Neural cell (in vitro differentiated cells): ENCODE data around the gene DAGLB.

ENCODE experiments used
- CTCF ChIP-seq: fragments of 450-650 bp; IDR thresholded peaks from 2 replicates; pipeline ENCODE4 v1.5.1; 2014; ENCODE audit warnings: antibody characterized with exemption, mild to moderate bottlenecking, moderate library complexity; ENCODE audit not compliant: poor library complexity, severe bottlenecking
- EP300 ChIP-seq: fragments of 450-650 bp; conservative IDR thresholded peaks from 2 replicates; pipeline ENCODE4 v1.6.1; 2014; ENCODE audit warnings: antibody characterized with exemption, mild to moderate bottlenecking, moderate library complexity; ENCODE audit not compliant: poor library complexity, severe bottlenecking
- REST ChIP-seq: IDR thresholded peaks from 2 replicates; pipeline ENCODE4 v1.6.1; 2012; ENCODE audit warnings: borderline replicate concordance
- TAF1 ChIP-seq: IDR thresholded peaks from 2 replicates; pipeline ENCODE4 v1.6.1; 2012; ENCODE audit warnings: low read depth

DNA sequence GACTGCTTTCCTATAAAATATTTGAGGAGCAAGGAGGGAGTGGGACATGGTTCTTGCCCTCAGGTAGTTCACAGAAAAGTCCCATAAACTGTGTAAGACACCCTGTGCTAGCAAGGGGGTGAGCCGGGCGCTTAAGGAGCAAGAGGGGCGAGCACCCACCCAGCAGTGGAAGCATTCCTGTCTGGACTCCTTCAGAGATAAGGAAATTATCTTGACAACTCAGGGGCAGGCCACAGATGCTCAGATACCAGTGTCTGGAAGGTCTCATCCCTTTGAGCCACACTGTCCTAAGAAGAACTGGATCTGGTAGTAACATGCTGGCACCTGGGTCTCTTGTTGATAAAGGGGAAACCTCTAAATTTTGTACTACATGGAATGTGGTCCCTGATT is 54.1 kb downstream of the DAGLB start:
- TF ChIP-seq CTCF (no peak), EP300 (no peak), REST (no peak), TAF1 (no peak)
